WI38 (cell line): ENCODE data around the gene ELP2.

Experiments used
- H3K4me3 ChIP-seq: 2 replicates; pipeline ENCODE4 v1.5.1; 2011; ENCODE audit warnings: low read depth, mild to moderate bottlenecking, control low read depth, low read length
- TF ChIP-seq, protein P1 (sequence below): IDR thresholded peaks from 2 replicates; pipeline ENCODE4 v1.5.1; 2012; ENCODE audit warnings: low read depth, mild to moderate bottlenecking, control low read depth, low read length

The ELP2 gene

DNA sequence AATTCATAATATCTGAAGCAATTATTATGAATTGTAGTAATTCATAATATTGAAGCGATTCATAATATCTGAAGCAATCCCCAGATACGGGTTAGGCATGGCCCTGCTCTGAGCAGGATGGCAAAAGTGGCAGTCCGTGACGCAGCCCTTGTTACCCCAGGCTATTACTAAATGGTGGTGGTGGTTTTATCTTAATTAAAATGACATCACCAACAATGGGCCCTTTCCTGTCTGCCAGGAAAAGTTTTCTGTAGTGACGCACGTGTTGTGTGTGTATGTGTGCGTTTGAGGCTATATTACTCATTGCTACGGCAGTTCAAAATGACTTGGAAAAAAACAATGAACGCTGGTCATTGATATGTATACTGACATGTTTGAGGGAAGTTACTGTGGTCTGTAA lies 47.0 kb downstream of the ELP2 start:
- TF ChIP-seq, protein P1, sequence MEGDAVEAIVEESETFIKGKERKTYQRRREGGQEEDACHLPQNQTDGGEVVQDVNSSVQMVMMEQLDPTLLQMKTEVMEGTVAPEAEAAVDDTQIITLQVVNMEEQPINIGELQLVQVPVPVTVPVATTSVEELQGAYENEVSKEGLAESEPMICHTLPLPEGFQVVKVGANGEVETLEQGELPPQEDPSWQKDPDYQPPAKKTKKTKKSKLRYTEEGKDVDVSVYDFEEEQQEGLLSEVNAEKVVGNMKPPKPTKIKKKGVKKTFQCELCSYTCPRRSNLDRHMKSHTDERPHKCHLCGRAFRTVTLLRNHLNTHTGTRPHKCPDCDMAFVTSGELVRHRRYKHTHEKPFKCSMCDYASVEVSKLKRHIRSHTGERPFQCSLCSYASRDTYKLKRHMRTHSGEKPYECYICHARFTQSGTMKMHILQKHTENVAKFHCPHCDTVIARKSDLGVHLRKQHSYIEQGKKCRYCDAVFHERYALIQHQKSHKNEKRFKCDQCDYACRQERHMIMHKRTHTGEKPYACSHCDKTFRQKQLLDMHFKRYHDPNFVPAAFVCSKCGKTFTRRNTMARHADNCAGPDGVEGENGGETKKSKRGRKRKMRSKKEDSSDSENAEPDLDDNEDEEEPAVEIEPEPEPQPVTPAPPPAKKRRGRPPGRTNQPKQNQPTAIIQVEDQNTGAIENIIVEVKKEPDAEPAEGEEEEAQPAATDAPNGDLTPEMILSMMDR = no peak
- H3K4me3 ChIP-seq = no peak overlapping the region

GRCh38 chr18:36177913-36178312 lies 48.2 kb downstream of the ELP2 start:
- H3K4me3 ChIP-seq = no peak overlapping the region
- TF ChIP-seq, protein P1 = no peak

GRCh38 chr18:36179562-36180355 lies 50.1 kb downstream of the ELP2 start:
- TF ChIP-seq, protein P1 = no peak
- no peak overlapping the region for H3K4me3 ChIP-seq

DNA sequence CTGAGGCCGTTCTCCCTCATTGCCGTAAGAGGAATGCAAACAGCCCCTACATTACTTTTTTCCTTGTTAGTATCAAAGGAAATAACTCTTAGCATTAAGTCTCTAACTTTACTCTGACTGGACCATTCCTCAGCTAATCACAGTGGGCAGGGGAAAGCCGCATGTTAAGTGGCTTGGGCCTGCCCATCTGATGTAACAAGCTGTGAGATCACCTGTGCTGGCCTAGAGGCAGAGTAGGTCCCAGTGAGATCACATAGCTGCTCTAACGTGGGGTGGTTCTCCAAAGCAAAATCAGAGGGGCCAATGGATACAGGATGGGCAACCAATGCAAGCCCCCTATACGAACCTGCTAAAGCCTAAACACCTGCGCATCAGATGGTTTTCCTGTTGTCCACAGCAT lies 51.7 kb downstream of the ELP2 start:
- TF ChIP-seq, protein P1 = no peak
- no peak overlapping the region for H3K4me3 ChIP-seq

- TF ChIP-seq, protein P1 = no peak
- H3K4me3 ChIP-seq = no peak overlapping the region
Measured at GRCh38 chr18:36181898-36182506, 52.3 kb downstream of the ELP2 start.

GRCh38 chr18:36183033-36183432 lies 53.3 kb downstream of the ELP2 start:
- H3K4me3 ChIP-seq = no peak overlapping the region
- TF ChIP-seq, protein P1 = no peak

- no peak overlapping the region for H3K4me3 ChIP-seq
- TF ChIP-seq, protein P1 = no peak
Measured at GRCh38 chr18:36183987-36184386, 54.3 kb downstream of the ELP2 start.
